MM.1S (cell line): ENCODE data around the gene ZNF670.

Experiments
- CTCF ChIP-seq: fragments of 300-600 bp; sonication (generic); IDR thresholded peaks from 2 replicates; pipeline ENCODE4 v1.5.1; 2016; ENCODE audit warnings: antibody characterized with exemption, low read length, mixed read lengths
- EZH2 ChIP-seq: fragments of 300-600 bp; sonication (generic); optimal IDR thresholded peaks from 2 replicates; pipeline ENCODE3; 2017; ENCODE audit warnings: low read depth, mild to moderate bottlenecking, antibody characterized with exemption, low read length, mixed read lengths

- TF ChIP-seq CTCF, result no peak
- no peak for TF ChIP-seq EZH2
Measured at GRCh38 chr1:247047260-247047659, 31.4 kb downstream of the ZNF670 start.
